Measurements from ENCODE around the gene PCDHGC4.

The PCDHGC4 gene

GRCh38 chr5:141528291-141528984, 43.6 kb downstream of the PCDHGC4 start:
- no peak for DNase-seq (ENCODE audit: low read depth in 3 of 3, low spot score in 1 of 3)

- DNase-seq (ENCODE audit: low read depth in 3 of 3, low spot score in 1 of 3) = no peak
Measured at GRCh38 chr5:141529002-141529401, 44.2 kb downstream of the PCDHGC4 start.

- DNase-seq (ENCODE audit: low read depth in 3 of 3, low spot score in 1 of 3) = no peak
Measured at GRCh38 chr5:141529873-141530272, 45.0 kb downstream of the PCDHGC4 start.

- DNase-seq (ENCODE audit: low read depth in 3 of 3, low spot score in 1 of 3) = no peak
Measured at GRCh38 chr5:141532726-141533125, 47.9 kb downstream of the PCDHGC4 start.

GRCh38 chr5:141533897-141534296, 49.1 kb downstream of the PCDHGC4 start:
- DNase-seq (ENCODE audit: low read depth in 3 of 3, low spot score in 1 of 3) = no peak

- DNase-seq (ENCODE audit: low read depth in 3 of 3, low spot score in 1 of 3) = no peak
Measured at GRCh38 chr5:141534492-141535213, 49.8 kb downstream of the PCDHGC4 start.

Measured in stimulated activated CD4-positive, alpha-beta T cell treated with anti-CD3 and anti-CD28 coated beads, TNF-alpha, amount 100 ng/mL, for 1 hour (primary cell).